Mammary epithelial cell (primary cell): ENCODE data around the gene COX8A.

ENCODE experiments used
- CTCF ChIP-seq, 2 donors: IDR thresholded peaks in 1 of 2; conservative IDR thresholded peaks in 1 of 2; 2 replicates each; pipeline ENCODE4 v1.5.1; 2011 to 2012; ENCODE audit warnings: inconsistent platforms in 2 of 2, low read length in 2 of 2, mild to moderate bottlenecking in 2 of 2, control low read depth in 1 of 2, low read depth in 1 of 2; ENCODE audit not compliant: insufficient read depth in 1 of 2; ENCODE audit errors: extremely low read depth in 1 of 2
- EZH2 ChIP-seq: IDR thresholded peaks from 2 replicates; pipeline ENCODE4 v1.6.1; 2012; ENCODE audit warnings: low read length, inconsistent platforms, borderline replicate concordance

- TF ChIP-seq CTCF (conservative IDR thresholded peaks at IDR 0.05 in 1 of 2, IDR thresholded peaks at IDR 0.05 in 1 of 2; ENCODE audit: extremely low read depth in 1 of 2, insufficient read depth in 1 of 2, low read depth in 1 of 2, low read length in 2 of 2) (no peak), EZH2 (no peak)
Measured at GRCh38 chr11:64008283-64008913, 34.0 kb downstream of the COX8A start.
